Smooth muscle cell (in vitro differentiated cells): ENCODE measurements around the gene NACC2. TPM values are rescaled to one million over a fixed set of nuclear protein-coding genes. Genes with fewer than 3 reads are reported as not detected.
"Not testable (repeated sequence)": the region's sequence is repeated elsewhere in the genome, so short reads cannot be mapped to it uniquely, and the experiment has no call there.

Experiments used
- DNase-seq: peaks from one replicate; lab custom pipeline; 2025; ENCODE audit not compliant: unreplicated experiment; lab: John Stamatoyannopoulos, UW
- H2AFZ ChIP-seq: fragments of 200-600 bp; sonication (generic); 2 replicates; pipeline ENCODE4 v1.6.0; 2016; ENCODE audit warnings: antibody characterized with exemption, low read depth, mild to moderate bottlenecking
- H3F3A ChIP-seq: fragments of 200-600 bp; sonication (generic); 2 replicates; pipeline ENCODE4 v1.6.0; 2017; ENCODE audit warnings: antibody characterized with exemption, low read depth
- H3K27ac ChIP-seq: fragments of 200-600 bp; sonication (generic); 2 replicates; pipeline ENCODE4 v1.5.1; 2016; ENCODE audit warnings: low read depth, mild to moderate bottlenecking
- H3K27me3 ChIP-seq: fragments of 200-600 bp; sonication (generic); 2 replicates; pipeline ENCODE4 v1.6.1; 2016; ENCODE audit warnings: low read depth, mild to moderate bottlenecking
- H3K36me3 ChIP-seq: fragments of 200-600 bp; sonication (generic); 2 replicates; pipeline ENCODE4 v1.5.1; 2016; ENCODE audit warnings: low read depth
- H3K4me1 ChIP-seq: fragments of 200-600 bp; sonication (generic); 2 replicates; pipeline ENCODE4 v1.5.1; 2016; ENCODE audit warnings: low read depth
- H3K4me2 ChIP-seq: fragments of 200-600 bp; sonication (generic); 2 replicates; pipeline ENCODE4 v1.6.0; 2016; ENCODE audit warnings: mild to moderate bottlenecking
- H3K4me3 ChIP-seq: fragments of 200-600 bp; sonication (generic); 2 replicates; pipeline ENCODE4 v1.5.1; 2016; ENCODE audit warnings: mild to moderate bottlenecking
- H3K79me2 ChIP-seq: fragments of 200-600 bp; sonication (generic); 2 replicates; pipeline ENCODE4 v1.6.0; 2016; ENCODE audit warnings: low read depth, mild to moderate bottlenecking
- H3K9ac ChIP-seq: fragments of 200-600 bp; sonication (generic); 2 replicates; pipeline ENCODE4 v1.6.0; 2016; ENCODE audit warnings: low read depth
- H3K9me3 ChIP-seq: fragments of 200-600 bp; sonication (generic); replicated peaks from 2 replicates; pipeline ENCODE4 v1.5.1; 2016; ENCODE audit warnings: low read depth
- H4K20me1 ChIP-seq: fragments of 200-600 bp; sonication (generic); 2 replicates; pipeline ENCODE4 v1.6.0; 2016; ENCODE audit warnings: low read depth
- WGBS: methylation state at CpG from one replicate; pipeline ENCODE4 v1.1.7; 2016; ENCODE audit warnings: low lambda C conversion rate; 5-methylcytosine and 5-hydroxymethylcytosine counted together
- polyA plus RNA-seq: library from polyadenylated mRNA; unstranded; fragments of >200 nt; fragmentation: Nextera tagmentation; extraction: Ambion mirVana; gene quantifications from 2 replicates; pipeline ENCODE4 v1.2.1, GENCODE V29; 2016
- total RNA-seq: library from RNA; depleted of rRNA; stranded (reverse); fragments of >200 nt; gene quantifications from 2 replicates; pipeline ENCODE4 v1.2.3, GENCODE V29; 2014
- TF ChIP-seq, protein P1 (sequence below): fragments of 200-600 bp; sonication (generic); IDR thresholded peaks from 2 replicates; pipeline ENCODE4 v1.5.1; 2017; ENCODE audit warnings: borderline replicate concordance, mild to moderate bottlenecking, antibody characterized with exemption; ENCODE audit not compliant: insufficient read depth, poor library complexity, severe bottlenecking

NACC2 gene
- total and polyA plus RNA-seq, 2 experiments from 2014 or later = 6.7 to 8.8 TPM

GRCh38 chr9:136029556-136029955 is 65.5 kb downstream of the NACC2 start:
- no peaks in the 10 kb centered on the region for H3K36me3 ChIP-seq
- H3K4me3 ChIP-seq = no peak overlapping the region
- no peak overlapping the region for H3K4me2 ChIP-seq
- TF ChIP-seq, protein P1, sequence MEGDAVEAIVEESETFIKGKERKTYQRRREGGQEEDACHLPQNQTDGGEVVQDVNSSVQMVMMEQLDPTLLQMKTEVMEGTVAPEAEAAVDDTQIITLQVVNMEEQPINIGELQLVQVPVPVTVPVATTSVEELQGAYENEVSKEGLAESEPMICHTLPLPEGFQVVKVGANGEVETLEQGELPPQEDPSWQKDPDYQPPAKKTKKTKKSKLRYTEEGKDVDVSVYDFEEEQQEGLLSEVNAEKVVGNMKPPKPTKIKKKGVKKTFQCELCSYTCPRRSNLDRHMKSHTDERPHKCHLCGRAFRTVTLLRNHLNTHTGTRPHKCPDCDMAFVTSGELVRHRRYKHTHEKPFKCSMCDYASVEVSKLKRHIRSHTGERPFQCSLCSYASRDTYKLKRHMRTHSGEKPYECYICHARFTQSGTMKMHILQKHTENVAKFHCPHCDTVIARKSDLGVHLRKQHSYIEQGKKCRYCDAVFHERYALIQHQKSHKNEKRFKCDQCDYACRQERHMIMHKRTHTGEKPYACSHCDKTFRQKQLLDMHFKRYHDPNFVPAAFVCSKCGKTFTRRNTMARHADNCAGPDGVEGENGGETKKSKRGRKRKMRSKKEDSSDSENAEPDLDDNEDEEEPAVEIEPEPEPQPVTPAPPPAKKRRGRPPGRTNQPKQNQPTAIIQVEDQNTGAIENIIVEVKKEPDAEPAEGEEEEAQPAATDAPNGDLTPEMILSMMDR = no peak
- H3K9ac ChIP-seq = no peak overlapping the region
- no peaks in the 10 kb centered on the region for H3K27me3 ChIP-seq
- peaks cover 98% of the 10 kb centered on the region for H4K20me1 ChIP-seq
- no peaks in the 10 kb centered on the region for H3K4me1 ChIP-seq
- no peaks in the 10 kb centered on the region for H3F3A ChIP-seq
- no peak overlapping the region for H3K27ac ChIP-seq
- no peaks in the 10 kb centered on the region for H3K9me3 ChIP-seq
- H3K79me2 ChIP-seq = peaks cover 62% of the 10 kb centered on the region
- 97% methylated on average over 12 of the region's 12 CpGs for WGBS
- H2AFZ ChIP-seq = no peak overlapping the region
- no peak for DNase-seq

- peaks cover 96% of the 10 kb centered on the region for H4K20me1 ChIP-seq
- no peak overlapping the region for H3K27ac ChIP-seq
- H3K79me2 ChIP-seq = peaks cover 55% of the 10 kb centered on the region
- no peak for DNase-seq
- TF ChIP-seq, protein P1 = no peak
- no peak overlapping the region for H3K9ac ChIP-seq
- no peaks in the 10 kb centered on the region for H3K36me3 ChIP-seq
- H3K4me2 ChIP-seq = no peak overlapping the region
- H3K4me3 ChIP-seq = no peak overlapping the region
- no peak overlapping the region for H2AFZ ChIP-seq
- no peaks in the 10 kb centered on the region for H3K9me3 ChIP-seq
- 96% methylated on average over 10 of the region's 10 CpGs for whole genome bisulfite sequencing
- no peaks in the 10 kb centered on the region for H3F3A ChIP-seq
- no peaks in the 10 kb centered on the region for H3K4me1 ChIP-seq
- no peaks in the 10 kb centered on the region for H3K27me3 ChIP-seq
Observed at GRCh38 chr9:136028760-136029470, 66.2 kb downstream of the NACC2 start.

DNA sequence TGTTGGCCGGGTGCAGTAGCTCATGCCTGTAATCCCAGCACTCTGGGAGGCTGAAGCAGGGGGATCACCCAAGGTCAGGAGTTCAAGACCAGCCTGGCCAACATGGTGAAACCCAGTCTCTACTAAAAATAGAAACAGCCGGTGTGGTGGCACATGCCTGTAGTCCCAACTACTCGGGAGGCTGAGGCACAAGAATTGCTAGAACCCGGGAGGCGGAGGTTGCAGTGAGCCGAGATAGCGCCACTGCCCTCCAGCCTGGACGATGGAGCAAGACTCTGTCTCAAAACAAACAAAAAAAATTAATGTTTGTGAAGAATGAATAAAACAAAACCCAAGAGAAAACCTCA is 68.2 kb downstream of the NACC2 start:
- H3K27ac ChIP-seq, H3K9me3 ChIP-seq, H3K9ac ChIP-seq, H3K36me3 ChIP-seq, H3F3A ChIP-seq, H3K4me2 ChIP-seq, H3K4me1 ChIP-seq, H3K4me3 ChIP-seq, H2AFZ ChIP-seq, DNase-seq, H3K27me3 ChIP-seq: not testable (repeated sequence)
- WGBS = 92% methylated on average over 8 of the region's 8 CpGs
- peaks cover 52% of the 10 kb centered on the region for H3K79me2 ChIP-seq
- peaks cover 94% of the 10 kb centered on the region for H4K20me1 ChIP-seq

GRCh38 chr9:136026266-136026942 is 68.7 kb downstream of the NACC2 start:
- H3K27me3 ChIP-seq = no peaks in the 10 kb centered on the region
- no peak overlapping the region for H3K27ac ChIP-seq
- 95% methylated on average over 8 of the region's 8 CpGs for WGBS
- H3F3A ChIP-seq = no peaks in the 10 kb centered on the region
- no peaks in the 10 kb centered on the region for H3K4me1 ChIP-seq
- H3K9me3 ChIP-seq = no peaks in the 10 kb centered on the region
- no peak overlapping the region for H3K9ac ChIP-seq
- no peak overlapping the region for H3K4me2 ChIP-seq
- TF ChIP-seq, protein P1 = no peak
- H2AFZ ChIP-seq = no peak overlapping the region
- no peak for DNase-seq
- peaks cover 55% of the 10 kb centered on the region for H3K79me2 ChIP-seq
- H3K36me3 ChIP-seq = no peaks in the 10 kb centered on the region
- H4K20me1 ChIP-seq = peaks cover 94% of the 10 kb centered on the region
- H3K4me3 ChIP-seq = no peak overlapping the region
